Measurements from ENCODE around the gene CUL2. TPM values are rescaled to one million over a fixed set of nuclear protein-coding genes. Genes with fewer than 3 reads are reported as not detected.

Gene CUL2
- total RNA-seq, 2 donors from 2014 or later, result 15.5 to 17.3 TPM

- TF ChIP-seq CTCF (IDR thresholded peaks at IDR 0.05), result peak in 1 of 2 donors; percentile 53
- Histone ChIP-seq H3K4me3 (no peak overlapping the region), H3K27ac (no peak overlapping the region), H3K27me3 (no peaks in the 10 kb centered on the region), H3K9me3 (no peaks in the 10 kb centered on the region), H3K4me1 (no peaks in the 10 kb centered on the region), H3K36me3 (no peaks in the 10 kb centered on the region)
- no peak for DNase-seq (ENCODE audit: low spot score)
These were observed 129.2 kb downstream of the CUL2 start for GRCh38 chr10:34960983-34961382.

- TF ChIP-seq CTCF (IDR thresholded peaks at IDR 0.05), result no peak
- H3K4me1 ChIP-seq, result no peaks in the 10 kb centered on the region
These were observed 130.4 kb downstream of the CUL2 start for GRCh38 chr10:34959786-34960185.

GRCh38 chr10:34959321-34959720 is 130.8 kb downstream of the CUL2 start:
- Histone ChIP-seq H3K9me3 (no peaks in the 10 kb centered on the region), H3K4me1 (no peaks in the 10 kb centered on the region), H3K36me3 (no peaks in the 10 kb centered on the region), H3K27me3 (no peaks in the 10 kb centered on the region), H3K4me3 (no peak overlapping the region), H3K27ac (no peak overlapping the region)
- no peak for TF ChIP-seq CTCF (IDR thresholded peaks at IDR 0.05)
- no peak for DNase-seq (ENCODE audit: low spot score)

More at GRCh38 chr10:34959786-34960185, 130.4 kb downstream of the CUL2 start:
- Histone ChIP-seq H3K27me3 (no peaks in the 10 kb centered on the region), H3K36me3 (no peaks in the 10 kb centered on the region), H3K4me3 (no peak overlapping the region), H3K9me3 (no peaks in the 10 kb centered on the region), H3K27ac (no peak overlapping the region)
- no peak for DNase-seq (ENCODE audit: low spot score)

Small RNA genes within 50 kb of the gene (microRNA-seq; reads per million reads assigned to microRNA genes)
- gene MIR3611 (ENCODE audit: borderline number of aligned reads in 2 of 2, borderline replicate concordance in 1 of 2), result 1.4 to 2.8 reads per million in 2 donors

Other genes starting within 250 kb of the CUL2 start
- 10 to 100 TPM; 33.4 to 39.9 TPM for gene CREM, start 36.5 kb upstream of the CUL2 start, total RNA-seq
- gene CCNY, start 246.2 kb upstream of the CUL2 start, total RNA-seq, result 10 to 100 TPM; 35.6 to 58.1 TPM

Measured in right atrium auricular region (tissue), 2 donors.